Type B pancreatic cell (in vitro differentiated cells): Measurements from ENCODE around the gene PVALEF. TPM values are rescaled to one million over a fixed set of nuclear protein-coding genes. Genes with fewer than 3 reads are reported as not detected.

ENCODE experiments used
- DNase-seq: peaks from one replicate; pipeline ENCODE4 v3.0.0; 2021; ENCODE audit warnings: mixed read lengths; ENCODE audit not compliant: unreplicated experiment; ENCODE audit errors: extremely low spot score
- H3K27ac Mint-ChIP-seq: 2 replicates; pipeline ENCODE4 v1.8.0; 2021; ENCODE audit warnings: mild to moderate bottlenecking, mixed read lengths
- H3K27me3 Mint-ChIP-seq: 2 replicates; pipeline ENCODE4 v1.8.0; 2021; ENCODE audit warnings: mixed read lengths
- H3K36me3 Mint-ChIP-seq: 2 replicates; pipeline ENCODE4 v1.8.0; 2021; ENCODE audit warnings: mixed read lengths
- H3K4me1 Mint-ChIP-seq: one replicate; pipeline ENCODE4 v1.8.0; 2021; ENCODE audit warnings: mixed read lengths; ENCODE audit not compliant: unreplicated experiment
- H3K4me3 Mint-ChIP-seq: 2 replicates; pipeline ENCODE4 v1.8.0; 2021; ENCODE audit warnings: mild to moderate bottlenecking, mixed read lengths
- H3K9me3 Mint-ChIP-seq: 2 replicates; pipeline ENCODE4 v1.8.0; 2021; ENCODE audit warnings: mixed read lengths
- CTCF ChIP-seq: fragments of 200-600 bp; sonication (generic); conservative IDR thresholded peaks from 2 replicates; pipeline ENCODE4 v1.5.0; 2021; ENCODE audit warnings: antibody characterized with exemption, mild to moderate bottlenecking
- total RNA-seq: library from RNA; stranded (reverse); gene quantifications from 2 replicates; pipeline ENCODE4 v1.2.1, GENCODE V29; 2021; ENCODE audit warnings: low replicate concordance

Gene PVALEF
- total RNA-seq, 1 donor from 2014 or later: not detected

GRCh38 chr17:81176666-81177065, 11.4 kb downstream of the PVALEF start:
- TF ChIP-seq CTCF: no peak
- Mint-ChIP-seq H3K4me1 (peaks cover 5% of the 10 kb centered on the region), H3K9me3 (peaks cover 10% of the 10 kb centered on the region), H3K36me3 (peaks cover 3% of the 10 kb centered on the region), H3K27me3 (no peaks in the 10 kb centered on the region), H3K4me3 (no peak overlapping the region), H3K27ac (no peak overlapping the region)
- DNase-seq: no peak

GRCh38 chr17:81178136-81179091, 13.1 kb downstream of the PVALEF start:
- H3K27ac Mint-ChIP-seq: no peak overlapping the region
- no peak overlapping the region for H3K4me3 Mint-ChIP-seq
- H3K27me3 Mint-ChIP-seq: no peaks in the 10 kb centered on the region
- H3K36me3 Mint-ChIP-seq: peaks cover 3% of the 10 kb centered on the region
- H3K4me1 Mint-ChIP-seq: no peaks in the 10 kb centered on the region
- no peak for DNase-seq
- peaks cover 10% of the 10 kb centered on the region for H3K9me3 Mint-ChIP-seq
- TF ChIP-seq CTCF: no peak

- H3K9me3 Mint-ChIP-seq: peaks cover 10% of the 10 kb centered on the region
- H3K4me1 Mint-ChIP-seq: no peaks in the 10 kb centered on the region
- no peak overlapping the region for H3K4me3 Mint-ChIP-seq
- H3K27me3 Mint-ChIP-seq: no peaks in the 10 kb centered on the region
- H3K36me3 Mint-ChIP-seq: peaks cover 3% of the 10 kb centered on the region
- no peak for DNase-seq
- no peak for TF ChIP-seq CTCF
- no peak overlapping the region for H3K27ac Mint-ChIP-seq
Observed at GRCh38 chr17:81179220-81179619, 13.9 kb downstream of the PVALEF start.

- Mint-ChIP-seq H3K4me3 (no peak overlapping the region), H3K4me1 (no peaks in the 10 kb centered on the region), H3K9me3 (peaks cover 10% of the 10 kb centered on the region), H3K36me3 (peaks cover 3% of the 10 kb centered on the region), H3K27ac (no peak overlapping the region), H3K27me3 (no peaks in the 10 kb centered on the region)
- DNase-seq: no peak
- TF ChIP-seq CTCF: no peak
Observed at GRCh38 chr17:81179861-81180260, 14.6 kb downstream of the PVALEF start.

GRCh38 chr17:81180836-81181810, 15.8 kb downstream of the PVALEF start:
- Mint-ChIP-seq H3K4me1 (no peaks in the 10 kb centered on the region), H3K27me3 (no peaks in the 10 kb centered on the region), H3K4me3 (no peak overlapping the region), H3K9me3 (no peaks in the 10 kb centered on the region), H3K27ac (no peak overlapping the region), H3K36me3 (no peaks in the 10 kb centered on the region)
- DNase-seq: no peak
- no peak for TF ChIP-seq CTCF
